Prostate gland (tissue), 2 donors: ENCODE measurements around the gene PRKAA1. TPM values are rescaled to one million over a fixed set of nuclear protein-coding genes. Genes with fewer than 3 reads are reported as not detected.

Experiments used
- DNase-seq: peaks from one replicate; pipeline ENCODE4 v3.0.0-alpha.2; 2019; ENCODE audit warnings: low spot score
- H3K27ac ChIP-seq, 2 donors: fragments of 200-600 bp; sonication (generic); 2 replicates each; pipeline ENCODE4 v1.5.1; 2017 to 2019
- H3K27me3 ChIP-seq: fragments of 200-600 bp; sonication (generic); replicated peaks from 2 replicates; pipeline ENCODE4 v1.5.1; 2019; ENCODE audit not compliant: insufficient read depth
- H3K36me3 ChIP-seq, 2 donors: fragments of 200-600 bp; sonication (generic); 1 replicate in 1 of 2; 2 replicates in 1 of 2; pipeline versions ENCODE4 v1.5.1 to v1.8.1; 2017 to 2019
- H3K4me1 ChIP-seq: fragments of 200-600 bp; sonication (generic); replicated peaks from 2 replicates; pipeline ENCODE4 v1.5.1; 2019
- H3K4me3 ChIP-seq, 2 donors: fragments of 200-600 bp; sonication (generic); 2 replicates each; pipeline ENCODE4 v1.5.1; 2017 to 2019
- H3K9me3 ChIP-seq: fragments of 200-600 bp; sonication (generic); 2 replicates; pipeline ENCODE4 v1.5.1; 2017
- POLR2A ChIP-seq: fragments of 450-650 bp; IDR thresholded peaks from one replicate; pipeline ENCODE4 v1.6.1; 2016; ENCODE audit warnings: antibody characterized with exemption, mild to moderate bottlenecking
- POLR2AphosphoS5 ChIP-seq: sonication (generic); formaldehyde crosslinking; IDR thresholded peaks from one replicate; pipeline ENCODE4 v1.6.1; 2017; ENCODE audit warnings: antibody characterized with exemption
- WGBS: methylation state at CpG from one replicate; pipeline ENCODE4 v1.1.5; 2018; 5-methylcytosine and 5-hydroxymethylcytosine counted together
- intact Hi-C: fragments of 100-400 bp; cut with DNase I; formaldehyde crosslinking; loops from one replicate; pipeline ENCODE4 v1.14.2; 2022
- total RNA-seq, 2 donors: library from RNA; depleted of rRNA; stranded (reverse); fragments of >200 nt; gene quantifications; one replicate each; pipeline ENCODE4 v1.1.0, GENCODE V29; 2016
- TF ChIP-seq, protein P1 (sequence below), 4 experiments: fragments of 200-600 bp in 2 of 4; fragments of 450-650 bp in 2 of 4; sonication (generic) in 2 of 4; IDR thresholded peaks; 1 replicate in 3 of 4; 2 replicates in 1 of 4; pipeline ENCODE4 v1.5.1; 2016 to 2019; ENCODE audit warnings: antibody characterized with exemption in 4 of 4, mild to moderate bottlenecking in 2 of 4, moderate library complexity in 2 of 4

Gene PRKAA1
- 100 to 1,000 TPM in 1 of 2 donors, 10 to 100 TPM in 1; 64.9 to 110 TPM for total RNA-seq

DNA sequence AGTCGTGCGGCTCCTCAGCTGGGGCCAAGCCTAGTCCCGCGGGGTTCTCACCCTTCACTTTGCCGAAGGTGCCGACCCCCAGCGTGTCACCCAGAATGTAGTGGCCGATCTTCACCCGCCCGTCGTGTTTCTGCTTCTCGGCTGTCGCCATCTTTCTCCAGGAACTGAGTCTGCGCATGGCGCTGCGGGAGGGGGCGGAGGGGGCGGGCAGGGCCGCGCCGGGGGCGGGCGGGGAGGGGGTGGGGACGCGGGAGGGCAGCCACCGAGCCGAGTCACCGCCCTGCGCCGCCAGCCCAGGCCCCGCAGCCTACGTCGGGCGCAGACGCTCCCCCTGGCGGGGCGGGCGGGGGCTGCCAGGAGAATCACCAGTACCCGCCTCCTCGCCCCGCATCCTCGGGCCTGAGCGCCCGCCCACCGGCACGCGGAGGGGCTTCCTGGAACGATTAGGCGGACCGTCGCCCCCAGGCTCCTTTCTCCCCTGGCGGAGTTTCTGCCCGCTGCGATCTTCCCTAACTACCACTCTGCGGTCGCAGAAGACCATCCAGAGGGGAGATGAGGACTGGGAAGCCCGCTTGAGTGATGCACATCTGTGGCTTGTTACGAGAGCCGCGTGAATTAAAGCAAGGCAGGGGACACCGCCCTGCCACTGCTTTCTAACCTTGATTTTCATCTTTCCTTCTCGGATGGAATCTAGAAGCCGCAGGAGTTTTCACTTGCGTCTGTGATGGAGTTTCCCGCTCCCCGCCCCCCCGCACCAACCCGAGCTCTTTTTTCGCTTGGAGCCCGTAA lies at the start of gene PRKAA1:
TSS of gene PRKAA1 (minus strand) at position 363 of the 789 bp plus-strand sequence. CDS start at position 178, 185 bp downstream.
- intact Hi-C loops, result no loop called here
- H3K27me3 ChIP-seq, result no peaks in the 10 kb centered on the region
- no peaks in the 10 kb centered on the region for H3K9me3 ChIP-seq
- under 1% methylated on average over 63 of the region's 70 CpGs for WGBS
- peaks cover 8% of the 10 kb centered on the region for H3K4me1 ChIP-seq
- TF ChIP-seq, protein P1, sequence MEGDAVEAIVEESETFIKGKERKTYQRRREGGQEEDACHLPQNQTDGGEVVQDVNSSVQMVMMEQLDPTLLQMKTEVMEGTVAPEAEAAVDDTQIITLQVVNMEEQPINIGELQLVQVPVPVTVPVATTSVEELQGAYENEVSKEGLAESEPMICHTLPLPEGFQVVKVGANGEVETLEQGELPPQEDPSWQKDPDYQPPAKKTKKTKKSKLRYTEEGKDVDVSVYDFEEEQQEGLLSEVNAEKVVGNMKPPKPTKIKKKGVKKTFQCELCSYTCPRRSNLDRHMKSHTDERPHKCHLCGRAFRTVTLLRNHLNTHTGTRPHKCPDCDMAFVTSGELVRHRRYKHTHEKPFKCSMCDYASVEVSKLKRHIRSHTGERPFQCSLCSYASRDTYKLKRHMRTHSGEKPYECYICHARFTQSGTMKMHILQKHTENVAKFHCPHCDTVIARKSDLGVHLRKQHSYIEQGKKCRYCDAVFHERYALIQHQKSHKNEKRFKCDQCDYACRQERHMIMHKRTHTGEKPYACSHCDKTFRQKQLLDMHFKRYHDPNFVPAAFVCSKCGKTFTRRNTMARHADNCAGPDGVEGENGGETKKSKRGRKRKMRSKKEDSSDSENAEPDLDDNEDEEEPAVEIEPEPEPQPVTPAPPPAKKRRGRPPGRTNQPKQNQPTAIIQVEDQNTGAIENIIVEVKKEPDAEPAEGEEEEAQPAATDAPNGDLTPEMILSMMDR (IDR thresholded peaks at IDR 0.05), result peak; percentile 69 to 82 (median 76)
- TF ChIP-seq POLR2A (peak; percentile 44), POLR2AphosphoS5 (peak; percentile 18)
- peak within 1 kb of the TSS; percentile 94 to 97 for H3K27ac ChIP-seq
- peak; percentile 87 for DNase-seq
- H3K36me3 ChIP-seq, result no peaks in the 10 kb centered on the region
- H3K4me3 ChIP-seq, result peak within 1 kb of the TSS; percentile 87 to 89

DNA sequence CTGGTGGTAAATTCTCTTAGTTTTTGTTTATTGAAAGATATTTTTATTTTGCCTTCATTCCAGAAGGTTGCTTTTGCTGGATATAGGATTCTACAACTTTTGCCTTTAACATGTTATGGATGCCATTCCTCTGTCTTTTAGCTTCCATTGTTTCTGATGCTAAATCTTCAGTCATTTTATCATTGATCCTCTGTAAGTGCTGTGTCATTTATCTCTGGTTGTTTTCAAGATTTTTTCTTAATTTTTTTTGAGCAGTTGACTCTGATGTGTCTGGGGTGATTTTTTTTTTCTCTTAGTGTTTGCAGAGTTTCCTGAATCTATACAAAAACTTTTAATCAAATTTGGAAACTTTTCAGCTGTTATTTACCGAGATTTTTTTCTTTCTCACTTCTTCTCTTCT lies 49.4 kb upstream of the PRKAA1 start:
- DNase-seq, result no peak
- no peaks in the 10 kb centered on the region for H3K36me3 ChIP-seq
- no peak for TF ChIP-seq POLR2AphosphoS5
- intact Hi-C loops, result no loop called here
- H3K9me3 ChIP-seq, result no peaks in the 10 kb centered on the region
- H3K4me3 ChIP-seq, result no peak overlapping the region
- H3K27ac ChIP-seq, result no peak overlapping the region
- WGBS, result 94% methylated on average over 1 of the region's 1 CpG
- no peaks in the 10 kb centered on the region for H3K27me3 ChIP-seq
- H3K4me1 ChIP-seq, result no peaks in the 10 kb centered on the region

GRCh38 chr5:40846371-40846770 lies 48.2 kb upstream of the PRKAA1 start:
- no peak for DNase-seq
- H3K27ac ChIP-seq, result no peak overlapping the region
- intact Hi-C loops, result no loop called here
- TF ChIP-seq, protein P1 (IDR thresholded peaks at IDR 0.05), result no peak
- no peak for TF ChIP-seq POLR2AphosphoS5
- TF ChIP-seq POLR2A, result no peak
- no peak overlapping the region for H3K4me3 ChIP-seq
- H3K36me3 ChIP-seq, result no peaks in the 10 kb centered on the region
- H3K27me3 ChIP-seq, result no peaks in the 10 kb centered on the region
- H3K4me1 ChIP-seq, result no peaks in the 10 kb centered on the region
- H3K9me3 ChIP-seq, result no peaks in the 10 kb centered on the region
- WGBS, result 84% methylated on average over 2 of the region's 2 CpGs

DNA sequence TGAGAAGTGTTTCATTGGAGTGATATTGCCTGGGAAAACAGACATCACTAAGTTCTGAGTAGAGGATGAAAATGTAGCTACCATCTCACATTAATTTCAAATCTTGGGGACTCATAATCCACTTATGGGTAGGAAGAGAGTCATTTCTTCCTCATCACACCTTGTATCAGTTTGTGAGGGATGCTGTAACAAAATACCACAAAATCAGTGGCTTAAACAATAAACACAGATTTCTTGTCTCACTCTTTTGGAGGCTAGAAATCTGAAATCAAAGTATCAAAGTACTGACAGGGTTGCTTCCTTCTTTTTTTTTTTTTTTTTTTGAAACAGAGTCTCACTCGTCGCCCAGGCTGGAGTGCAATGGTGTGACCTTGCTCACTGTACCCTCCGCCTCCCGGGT lies 46.4 kb upstream of the PRKAA1 start:
- H3K4me1 ChIP-seq, result no peaks in the 10 kb centered on the region
- no peak overlapping the region for H3K4me3 ChIP-seq
- H3K36me3 ChIP-seq, result no peaks in the 10 kb centered on the region
- intact Hi-C loops, result no loop called here
- TF ChIP-seq, protein P1 (IDR thresholded peaks at IDR 0.05), result no peak
- no peak for TF ChIP-seq POLR2AphosphoS5
- TF ChIP-seq POLR2A, result no peak
- H3K9me3 ChIP-seq, result no peaks in the 10 kb centered on the region
- no peak overlapping the region for H3K27ac ChIP-seq
- H3K27me3 ChIP-seq, result no peaks in the 10 kb centered on the region
- WGBS, result 89% methylated on average over 4 of the region's 4 CpGs
- no peak for DNase-seq

DNA sequence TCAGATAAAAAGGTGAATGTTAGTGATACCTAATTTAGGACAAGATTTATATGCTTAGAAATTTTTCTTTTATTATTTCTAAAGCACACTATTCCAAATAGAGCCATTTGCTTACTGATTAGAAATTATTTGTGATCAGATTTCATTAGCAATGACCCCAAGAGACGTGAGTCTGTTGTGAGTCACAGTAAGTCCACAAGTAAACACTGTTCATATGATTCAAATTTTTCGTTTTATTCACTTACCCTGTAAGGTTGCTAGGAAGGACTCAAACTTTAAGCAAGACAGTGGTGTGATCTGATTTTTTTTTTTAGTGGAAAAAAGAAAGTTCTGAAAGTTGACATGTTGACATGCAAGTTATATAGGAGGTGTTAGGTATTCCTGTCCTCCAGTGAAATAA lies 44.2 kb upstream of the PRKAA1 start:
- no peaks in the 10 kb centered on the region for H3K9me3 ChIP-seq
- H3K36me3 ChIP-seq, result no peaks in the 10 kb centered on the region
- 54% methylated on average over 2 of the region's 2 CpGs for WGBS
- no peak for DNase-seq
- no peaks in the 10 kb centered on the region for H3K4me1 ChIP-seq
- no peaks in the 10 kb centered on the region for H3K27me3 ChIP-seq
- intact Hi-C loops, result no loop called here
- TF ChIP-seq POLR2A (no peak), POLR2AphosphoS5 (no peak)
- TF ChIP-seq, protein P1 (IDR thresholded peaks at IDR 0.05), result no peak
- no peak overlapping the region for H3K27ac ChIP-seq
- no peak overlapping the region for H3K4me3 ChIP-seq
